ENCODE measurements around the gene UBE2C.
"Not testable (repeated sequence)": the region's sequence is repeated elsewhere in the genome, so short reads cannot be mapped to it uniquely, and the experiment has no call there.

The UBE2C gene

GRCh38 chr20:45812157-45813005, at the start of gene UBE2C:
UBE2C (plus strand) TSS chr20:45812644; CDS start chr20:45812696, 52 bp downstream.
- DNase-seq: peak; percentile 95 to 97

- DNase-seq: not testable (repeated sequence)
Measured at GRCh38 chr20:45764618-45765282, 47.7 kb upstream of the UBE2C start.

- DNase-seq: no peak
Measured at GRCh38 chr20:45765307-45765875, 47.1 kb upstream of the UBE2C start.

- DNase-seq: no peak
Measured at GRCh38 chr20:45765980-45766379, 46.5 kb upstream of the UBE2C start.

GRCh38 chr20:45768479-45768878, 44.0 kb upstream of the UBE2C start:
- DNase-seq: no peak

- peak; percentile 77 to 82 for DNase-seq
Measured at GRCh38 chr20:45771182-45771759, 41.2 kb upstream of the UBE2C start.

GRCh38 chr20:45772693-45773092, 39.8 kb upstream of the UBE2C start:
- no peak for DNase-seq

- DNase-seq: no peak
Measured at GRCh38 chr20:45774945-45775344, 37.5 kb upstream of the UBE2C start.

- no peak for DNase-seq
Measured at GRCh38 chr20:45775411-45775810, 37.0 kb upstream of the UBE2C start.

GRCh38 chr20:45776931-45777330, 35.5 kb upstream of the UBE2C start:
- no peak for DNase-seq

- DNase-seq: no peak
Measured at GRCh38 chr20:45779011-45779915, 33.2 kb upstream of the UBE2C start.

GRCh38 chr20:45780159-45780558, 32.3 kb upstream of the UBE2C start:
- no peak for DNase-seq

- no peak for DNase-seq
Measured at GRCh38 chr20:45781391-45781931, 31.0 kb upstream of the UBE2C start.

GRCh38 chr20:45782890-45783289, 29.6 kb upstream of the UBE2C start:
- no peak for DNase-seq

- DNase-seq: no peak
Measured at GRCh38 chr20:45783656-45784294, 28.7 kb upstream of the UBE2C start.

GRCh38 chr20:45788351-45788750, 24.1 kb upstream of the UBE2C start:
- no peak for DNase-seq

- peak; percentile 31 to 36 for DNase-seq
Measured at GRCh38 chr20:45792317-45793118, 19.9 kb upstream of the UBE2C start.

GRCh38 chr20:45796337-45797065, 15.9 kb upstream of the UBE2C start:
- DNase-seq: no peak

- DNase-seq: not testable (repeated sequence)
Measured at GRCh38 chr20:45797510-45797909, 14.9 kb upstream of the UBE2C start.

- DNase-seq: not testable (repeated sequence)
Measured at GRCh38 chr20:45797955-45798354, 14.5 kb upstream of the UBE2C start.
